NCI-H2107 treated with DMSO at 0.1 percent for 48 hours (cell line): ENCODE results near the gene PROM1.

Experiments used
- DNase-seq: peaks from one replicate; lab custom pipeline; 2025; ENCODE audit not compliant: unreplicated experiment; lab: John Stamatoyannopoulos, UW

Gene PROM1

GRCh38 chr4:15951781-15952180 is 132.0 kb downstream of the PROM1 start:
- DNase-seq, result no peak

- no peak for DNase-seq
Observed at GRCh38 chr4:15948826-15949225, 135.0 kb downstream of the PROM1 start.

GRCh38 chr4:15947684-15948083 is 136.1 kb downstream of the PROM1 start:
- no peak for DNase-seq

- no peak for DNase-seq
Observed at GRCh38 chr4:15945516-15945915, 138.3 kb downstream of the PROM1 start.

DNA sequence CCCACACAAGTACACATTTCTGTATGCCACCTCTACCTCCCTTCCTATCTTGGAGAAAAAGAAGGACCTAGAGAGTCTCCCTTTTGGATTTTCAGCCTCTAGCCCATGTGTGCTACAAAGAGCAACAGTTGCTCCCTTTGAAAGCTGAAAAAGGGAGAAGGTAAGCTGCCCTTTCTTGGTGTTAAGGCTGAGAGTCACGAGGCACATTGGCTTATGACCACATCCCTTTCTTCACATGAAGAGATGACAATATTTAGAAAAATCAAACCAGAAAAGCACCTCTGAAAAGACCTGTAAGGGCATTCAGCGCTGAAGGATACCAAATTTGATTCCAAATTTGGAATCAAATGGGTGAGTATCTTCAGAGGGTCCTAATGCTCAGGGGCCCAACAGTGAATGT is 138.9 kb downstream of the PROM1 start:
- DNase-seq, result no peak

DNA sequence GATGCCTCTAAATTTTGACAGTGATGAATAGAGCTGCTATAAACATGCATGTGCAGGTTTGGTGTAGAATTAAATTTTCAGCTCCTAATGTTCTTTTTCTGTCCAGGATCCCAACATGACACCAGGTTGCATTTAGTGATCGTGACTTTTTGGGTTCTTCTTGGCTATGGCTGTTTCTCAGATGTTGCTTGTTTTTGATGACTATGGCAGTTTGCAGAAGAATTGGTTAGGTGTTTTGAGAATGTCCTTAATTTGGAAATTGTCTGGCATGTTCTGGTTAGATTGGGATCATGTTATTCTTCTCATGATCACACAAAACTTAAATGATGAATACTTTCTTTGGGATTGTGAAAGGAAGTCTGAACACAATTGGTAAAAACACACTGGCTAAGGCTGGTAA is 141.5 kb downstream of the PROM1 start:
- no peak for DNase-seq

DNA sequence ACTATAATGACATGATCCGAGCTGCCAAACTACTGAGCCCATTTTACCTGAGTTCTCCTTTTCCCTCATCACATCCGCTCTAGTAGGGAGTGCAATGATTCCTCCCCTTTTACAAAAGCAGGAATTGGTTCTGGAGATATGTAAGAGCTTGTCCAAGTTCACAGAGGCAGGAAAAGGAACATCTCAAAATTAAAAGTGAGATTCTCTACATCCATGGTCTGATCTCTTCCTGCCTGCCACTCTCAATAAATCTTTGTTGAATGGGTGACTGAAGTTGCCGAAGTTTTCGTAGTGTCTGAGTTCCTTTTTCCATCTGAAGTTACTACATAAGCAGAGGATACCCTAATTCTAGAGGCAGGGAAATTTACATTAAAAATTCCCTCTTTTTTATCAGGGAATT is 145.2 kb downstream of the PROM1 start, which contains the start of gene FGFBP1:
Gene FGFBP1 (minus strand): TSS at position 101 of the 400 bp plus-strand sequence. CDS start 2,108 bp downstream, outside the sequence.
- DNase-seq, result no peak

DNA sequence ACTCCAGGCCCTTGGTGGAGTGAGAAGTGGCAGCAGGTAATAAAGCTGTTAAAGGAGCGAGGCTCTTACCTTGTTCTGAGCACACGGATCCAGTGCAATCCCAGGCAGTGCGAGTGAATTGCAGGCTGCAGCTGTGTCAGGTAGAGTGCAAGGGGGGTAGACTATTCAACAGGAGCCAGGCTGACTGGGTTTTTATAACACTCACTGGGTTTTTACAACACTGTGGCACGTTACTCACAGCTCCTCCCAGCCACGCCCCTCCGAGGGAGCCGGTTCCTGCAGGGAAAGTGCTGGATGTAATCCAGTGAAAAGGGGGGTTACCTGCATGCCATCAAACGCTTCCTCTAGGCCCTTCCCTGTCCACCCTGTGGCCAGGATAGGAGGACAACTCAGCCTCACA is 145.6 kb downstream of the PROM1 start:
- no peak for DNase-seq

DNA sequence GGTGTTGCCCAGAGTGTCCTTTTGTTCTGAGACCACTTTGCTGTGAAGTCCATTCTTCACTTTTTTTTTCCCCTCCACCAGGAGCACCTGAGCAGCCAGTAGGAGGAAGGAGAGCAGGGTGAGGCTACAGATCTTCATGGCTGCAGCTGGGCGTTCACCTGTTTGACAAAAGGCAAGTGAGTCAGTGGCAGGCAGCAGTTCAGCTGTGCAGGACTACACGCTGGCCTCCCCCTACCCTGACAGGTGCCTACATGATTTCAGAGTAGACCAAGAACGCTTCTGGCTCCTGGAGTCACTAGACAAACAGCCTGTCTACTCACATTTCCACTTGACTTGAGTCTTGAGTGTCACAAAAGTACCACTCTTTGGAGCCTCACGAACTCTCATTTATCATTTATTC is 147.3 kb downstream of the PROM1 start:
- DNase-seq, result no peak

DNA sequence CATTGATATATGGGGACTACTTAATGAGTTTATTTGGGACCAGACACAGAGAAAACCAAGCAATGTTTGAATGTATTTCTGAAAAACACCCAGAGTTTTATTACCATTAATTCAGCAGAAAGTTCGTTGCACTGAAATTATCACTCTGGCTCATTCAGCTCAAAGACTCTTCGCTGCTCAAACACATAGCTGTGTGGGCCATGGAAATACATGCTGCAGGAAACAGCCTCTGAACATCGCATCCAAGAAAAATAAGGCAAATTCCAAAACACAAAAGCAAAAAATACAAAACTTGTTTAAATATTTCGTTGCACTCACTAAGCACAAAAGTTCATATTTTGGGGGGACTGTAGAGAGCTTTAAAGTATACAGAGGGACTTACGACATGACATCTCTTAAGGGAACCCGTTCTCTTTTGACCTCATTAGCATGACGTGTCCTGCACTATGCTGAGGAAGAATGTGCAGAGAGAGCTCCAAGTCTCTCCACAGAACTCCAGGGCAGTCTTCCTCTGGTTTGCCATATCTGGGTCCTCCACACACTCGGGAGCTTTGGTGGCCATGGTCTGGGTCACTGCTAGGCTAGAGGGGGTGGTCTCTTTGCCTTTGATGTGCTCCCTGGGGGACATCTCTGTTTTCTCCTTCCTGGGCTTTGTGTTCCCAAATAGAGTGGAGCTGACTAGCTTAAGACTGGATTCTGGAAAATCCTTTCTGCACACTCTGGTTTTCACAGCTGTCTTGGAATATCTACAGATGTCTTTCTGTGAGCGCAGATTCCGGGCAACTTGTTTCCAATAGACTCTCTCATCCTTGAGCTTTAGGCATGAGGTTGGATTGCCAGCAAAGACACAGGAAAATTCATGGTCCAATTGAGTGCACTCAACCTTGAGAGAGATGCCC is 148.1 kb downstream of the PROM1 start:
- no peak for DNase-seq

GRCh38 chr4:15934259-15934658 is 149.6 kb downstream of the PROM1 start:
- no peak for DNase-seq

- no peak for DNase-seq
Observed at GRCh38 chr4:15931451-15932210, 152.2 kb downstream of the PROM1 start.

DNA sequence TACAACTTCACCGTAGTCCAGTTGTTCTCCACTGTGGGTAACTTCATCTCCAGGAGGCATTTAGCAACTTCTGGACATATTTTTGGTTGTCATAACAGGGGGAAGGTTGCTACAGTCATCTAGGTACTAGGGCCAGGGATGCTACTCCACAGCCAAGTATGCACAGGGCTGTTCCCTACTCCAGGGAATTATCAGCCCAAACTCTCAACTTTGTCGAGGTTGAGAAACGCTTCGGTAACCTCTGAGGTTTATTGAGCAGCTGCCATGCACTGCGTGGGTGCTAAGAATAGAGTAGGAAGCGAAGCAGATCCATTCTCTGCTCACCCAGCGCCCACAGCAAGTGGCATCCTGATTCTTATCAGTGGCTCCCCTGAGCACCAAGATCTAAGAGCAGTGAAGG is 153.5 kb downstream of the PROM1 start:
- DNase-seq, result no peak

DNA sequence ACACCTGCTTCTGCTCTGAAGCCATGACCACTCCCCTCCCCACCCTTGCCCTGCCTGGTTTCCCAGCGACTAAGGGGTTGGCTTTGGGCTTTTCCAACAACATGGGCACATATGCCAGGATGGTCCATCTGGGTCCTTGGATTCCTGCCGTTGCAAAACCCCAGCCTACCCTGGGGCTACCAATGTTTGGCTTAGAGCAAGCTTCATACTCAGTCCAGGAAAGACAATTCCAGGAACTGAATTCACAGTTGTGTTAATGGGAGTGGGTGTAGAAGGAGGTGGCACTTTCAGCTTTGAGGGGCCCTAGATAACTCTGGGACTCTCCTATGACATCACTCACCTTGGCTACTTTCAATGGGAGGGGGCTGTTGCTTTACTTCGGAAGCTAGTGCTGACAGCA is 154.3 kb downstream of the PROM1 start:
- DNase-seq, result no peak

- no peak for DNase-seq
Observed at GRCh38 chr4:15928883-15929282, 154.9 kb downstream of the PROM1 start.

DNA sequence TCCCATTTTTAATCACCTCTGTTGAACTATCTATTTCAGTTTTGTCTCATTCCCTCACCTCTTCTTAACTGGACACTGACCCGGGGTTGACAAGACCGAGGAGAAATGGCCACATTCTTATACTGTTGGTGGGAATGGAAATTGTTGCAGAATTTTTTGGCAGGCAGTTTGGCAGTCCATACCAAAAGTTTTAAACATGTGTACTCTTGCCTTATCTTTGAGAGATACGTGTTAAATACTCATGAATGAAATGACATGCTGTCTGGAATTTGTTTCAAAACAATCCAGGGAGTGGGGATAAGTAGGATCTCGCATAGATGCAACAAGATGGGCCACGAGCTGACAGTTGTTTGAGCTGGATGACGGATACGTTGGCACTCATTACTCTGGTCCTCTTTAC is 157.3 kb downstream of the PROM1 start:
- DNase-seq, result no peak

GRCh38 chr4:15925830-15926229 is 158.0 kb downstream of the PROM1 start:
- DNase-seq, result no peak

DNA sequence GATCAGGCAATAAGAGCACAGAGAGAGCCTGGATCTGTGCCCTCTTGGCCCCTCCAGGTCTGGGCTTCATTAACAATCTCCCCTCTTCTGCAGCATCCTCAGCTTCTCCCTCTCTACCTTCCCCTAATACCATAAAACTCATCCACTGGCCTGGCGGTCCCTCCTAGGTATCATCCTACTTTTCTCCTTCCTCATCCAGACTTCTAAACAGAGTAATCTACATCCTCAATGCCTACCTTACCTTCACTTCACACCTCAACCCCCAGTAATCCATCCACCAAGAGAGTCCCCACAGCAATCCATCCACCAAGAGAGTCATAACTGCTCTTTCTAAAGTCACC is 162.3 kb downstream of the PROM1 start:
- DNase-seq, result no peak

DNA sequence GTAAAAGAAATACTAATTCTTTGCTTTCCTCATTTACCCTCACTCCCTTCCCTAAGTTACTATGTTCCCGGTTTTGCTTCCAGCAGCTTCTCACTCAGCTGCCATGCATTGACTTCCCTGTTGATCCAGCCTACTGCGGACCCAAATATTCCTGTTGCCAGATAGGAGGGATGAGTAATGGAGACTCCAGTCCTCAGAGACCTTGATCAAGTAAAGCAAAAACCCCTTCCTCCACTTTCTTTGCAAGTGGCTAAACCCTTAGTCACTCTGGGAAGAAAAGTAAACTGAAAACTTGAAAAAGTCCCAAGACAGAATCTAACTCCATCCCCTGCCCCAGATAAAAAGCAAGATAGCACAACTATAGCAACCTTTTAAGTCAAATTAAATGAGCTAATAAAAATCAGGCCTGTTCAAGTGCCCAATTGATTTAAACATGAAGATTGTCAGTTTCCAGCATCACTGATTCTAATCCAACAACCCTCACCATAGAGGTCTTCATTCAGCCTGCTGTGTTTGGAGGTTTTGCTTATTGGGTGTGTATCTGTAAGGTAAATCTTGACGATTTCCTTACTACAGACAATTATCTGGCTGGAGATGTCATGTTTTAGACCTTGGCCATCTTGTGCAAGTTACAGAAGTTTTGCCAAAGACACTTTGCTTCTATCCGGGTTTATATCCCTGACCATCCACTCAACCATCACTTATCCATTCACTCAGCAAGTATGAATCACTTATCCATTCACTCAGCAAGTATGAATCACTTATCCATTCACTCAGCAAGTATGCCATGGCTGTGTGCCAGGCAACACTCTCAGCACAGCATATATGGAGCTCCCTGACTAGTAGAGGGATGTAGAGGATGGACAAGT is 162.9 kb downstream of the PROM1 start:
- no peak for DNase-seq

DNA sequence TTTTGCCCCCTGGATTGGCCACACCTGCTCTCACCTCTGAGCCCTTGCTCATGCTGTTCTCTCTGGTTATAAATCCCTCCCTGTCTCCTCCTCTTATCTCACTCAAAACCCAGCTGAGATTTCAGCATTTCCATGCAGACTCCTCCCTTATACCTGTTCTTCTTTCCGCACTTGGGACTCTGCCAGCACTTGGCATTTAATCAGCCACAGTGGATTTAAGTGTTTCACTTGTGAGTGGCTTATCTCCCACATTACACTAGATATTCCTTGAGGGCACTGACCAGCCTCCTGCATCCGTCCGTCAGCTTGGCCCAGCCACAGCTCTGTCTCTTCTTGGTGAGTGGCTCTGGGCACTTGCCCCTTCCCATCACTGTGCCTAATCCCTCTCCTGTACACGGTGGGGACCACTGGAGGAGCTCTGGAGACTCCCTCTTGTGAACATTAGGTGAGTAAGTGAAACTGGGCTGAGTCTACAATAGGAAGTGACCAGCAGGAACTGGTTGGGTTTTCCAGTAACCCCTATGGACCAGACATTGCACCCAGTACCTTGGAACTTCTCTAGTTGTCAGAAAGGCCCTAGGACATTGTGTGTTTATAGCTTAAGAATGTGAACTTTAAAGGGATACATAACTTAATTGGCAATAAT is 165.2 kb downstream of the PROM1 start:
- DNase-seq, result no peak
